Measurements from ENCODE around the gene INSIG1. TPM values are rescaled to one million over a fixed set of nuclear protein-coding genes. Genes with fewer than 3 reads are reported as not detected.

Gene INSIG1
- total RNA-seq, 1 experiment from 2014 or later: 92.6 TPM

GRCh38 chr7:155251831-155252230 is 45.8 kb upstream of the INSIG1 start:
- in situ Hi-C loops (cut with HindIII; ENCODE audit: low pct_unique_long_range_greater_than_20kb, low sequenced_read_pairs): no loop called here
- CTCF ChIA-PET: no interaction called here
- no peak for DNase-seq (ENCODE audit: low read depth, low spot score)

GRCh38 chr7:155252444-155252887 is 45.2 kb upstream of the INSIG1 start:
- CTCF ChIA-PET: no interaction called here
- DNase-seq (ENCODE audit: low read depth, low spot score): no peak
- intact Hi-C loops (cut with micrococcal nuclease; ENCODE audit: unreplicated experiment) (no loop called here), in situ Hi-C loops (cut with HindIII; ENCODE audit: low pct_unique_long_range_greater_than_20kb, low sequenced_read_pairs) (no loop called here)
- TF ChIP-seq CTCF (IDR thresholded peaks at IDR 0.05) (no peak), POLR2AphosphoS5 (IDR thresholded peaks at IDR 0.05; ENCODE audit: low read depth, low read length) (no peak), REST (IDR thresholded peaks at IDR 0.05; ENCODE audit: insufficient read depth in 1 of 2, low read depth in 2 of 2, low read length in 1 of 2) (no peak), TCF7L2 (IDR thresholded peaks at IDR 0.05; ENCODE audit: low read depth, low read length) (no peak), SIN3A (IDR thresholded peaks at IDR 0.05; ENCODE audit: borderline replicate concordance, insufficient read depth, low read depth, low read length) (no peak)
- Histone ChIP-seq H3K4me1 (ENCODE audit: control insufficient read depth, insufficient read depth, low read length) (no peaks in the 10 kb centered on the region), H3K9me3 (ENCODE audit: control insufficient read depth, insufficient read depth, low read depth, low read length) (no peaks in the 10 kb centered on the region), H3K4me3 (ENCODE audit: low read depth in 2 of 2, low read length in 2 of 2) (no peak overlapping the region), H3K27ac (ENCODE audit: low read length) (no peak overlapping the region), H3K36me3 (ENCODE audit: control insufficient read depth, insufficient read depth, low read length) (no peaks in the 10 kb centered on the region), H3K27me3 (ENCODE audit: control insufficient read depth, insufficient read depth, low read length) (no peaks in the 10 kb centered on the region; the same call in 1 of the 2 replicates)
- BruUV-seq (replicated peaks): no TSS peak
- ATAC-seq: no peak
- POLR2A ChIA-PET: no interaction called here

More at GRCh38 chr7:155251831-155252230, 45.8 kb upstream of the INSIG1 start:
- Histone ChIP-seq H3K27me3 (ENCODE audit: control insufficient read depth, insufficient read depth, low read length) (no peaks in the 10 kb centered on the region; the same call in 1 of the 2 replicates), H3K27ac (ENCODE audit: low read length) (no peak overlapping the region), H3K9me3 (ENCODE audit: control insufficient read depth, insufficient read depth, low read depth, low read length) (no peaks in the 10 kb centered on the region), H3K36me3 (ENCODE audit: control insufficient read depth, insufficient read depth, low read length) (no peaks in the 10 kb centered on the region), H3K4me3 (ENCODE audit: low read depth in 2 of 2, low read length in 2 of 2) (no peak overlapping the region), H3K4me1 (ENCODE audit: control insufficient read depth, insufficient read depth, low read length) (no peaks in the 10 kb centered on the region)
- intact Hi-C loops (cut with micrococcal nuclease; ENCODE audit: unreplicated experiment): no loop called here
- no peak for ATAC-seq
- POLR2A ChIA-PET: no interaction called here
- no TSS peak for BruUV-seq (replicated peaks)
- TF ChIP-seq REST (IDR thresholded peaks at IDR 0.05; ENCODE audit: insufficient read depth in 1 of 2, low read depth in 2 of 2, low read length in 1 of 2) (no peak), CTCF (IDR thresholded peaks at IDR 0.05) (no peak), TCF7L2 (IDR thresholded peaks at IDR 0.05; ENCODE audit: low read depth, low read length) (no peak), POLR2AphosphoS5 (IDR thresholded peaks at IDR 0.05; ENCODE audit: low read depth, low read length) (no peak), SIN3A (IDR thresholded peaks at IDR 0.05; ENCODE audit: borderline replicate concordance, insufficient read depth, low read depth, low read length) (no peak)
